ENCODE data around the gene HSD17B12. TPM values are rescaled to one million over a fixed set of nuclear protein-coding genes. Genes with fewer than 3 reads are reported as not detected.
A peak's percentile ranks its signal among the peaks of the same experiment; 100 is the strongest.

HSD17B12 gene
- total RNA-seq, 1 donor: 122 TPM

DNA sequence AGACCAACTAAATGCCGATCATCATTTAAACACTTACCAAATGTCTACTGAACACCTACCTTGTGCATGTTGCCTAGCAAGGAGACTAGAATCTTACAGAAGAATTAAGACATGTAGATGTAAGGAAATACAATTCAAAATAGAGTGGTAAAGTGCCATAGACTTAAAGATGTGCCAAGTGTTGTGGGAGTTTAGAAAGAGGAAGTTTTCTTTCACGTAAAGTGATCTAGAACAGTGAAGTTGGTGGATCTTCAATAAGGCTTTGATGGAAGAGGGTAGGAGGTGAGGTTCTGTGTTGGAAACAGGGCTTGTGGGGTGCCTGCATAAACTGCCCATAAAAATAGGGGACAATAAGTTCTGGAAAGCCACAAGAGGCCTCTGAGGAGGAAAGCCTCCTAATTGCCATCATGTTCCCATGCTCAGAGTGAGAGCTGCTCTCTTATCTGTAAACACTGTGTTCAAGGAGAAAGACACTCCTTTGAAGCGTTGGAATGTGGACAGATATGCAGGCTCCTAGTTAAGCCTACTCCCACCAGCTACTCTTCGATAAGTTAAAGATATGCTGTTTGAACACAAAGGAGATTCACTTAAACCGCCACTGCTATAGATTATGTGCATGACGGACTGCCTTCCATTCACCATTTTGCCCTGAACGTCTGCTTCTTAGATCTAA, 66.7 kb downstream of the HSD17B12 start:
- Histone ChIP-seq H3K4me2 (ENCODE audit: insufficient read depth, low read length) (no peak overlapping the region), H3K79me2 (ENCODE audit: insufficient read depth, low read length) (peaks cover 34% of the 10 kb centered on the region), H3K4me3 (ENCODE audit: insufficient read depth, low read length) (no peak overlapping the region), H3K4me1 (ENCODE audit: insufficient read depth, low read length) (no peaks in the 10 kb centered on the region), H2AFZ (ENCODE audit: low read length) (no peak overlapping the region), H3K27ac (ENCODE audit: low read depth, low read length) (no peak overlapping the region), H3K9me3 (ENCODE audit: low read depth, low read length) (no peaks in the 10 kb centered on the region), H3K36me3 (ENCODE audit: insufficient read depth, low read length) (no peaks in the 10 kb centered on the region), H3K27me3 (ENCODE audit: insufficient read depth, low read length) (no peaks in the 10 kb centered on the region), H4K20me1 (ENCODE audit: insufficient read depth, low read length) (peaks cover 7% of the 10 kb centered on the region)
- DNase-seq (ENCODE audit: insufficient read length, low spot score, missing footprints): no peak
- TF ChIP-seq, protein P1, sequence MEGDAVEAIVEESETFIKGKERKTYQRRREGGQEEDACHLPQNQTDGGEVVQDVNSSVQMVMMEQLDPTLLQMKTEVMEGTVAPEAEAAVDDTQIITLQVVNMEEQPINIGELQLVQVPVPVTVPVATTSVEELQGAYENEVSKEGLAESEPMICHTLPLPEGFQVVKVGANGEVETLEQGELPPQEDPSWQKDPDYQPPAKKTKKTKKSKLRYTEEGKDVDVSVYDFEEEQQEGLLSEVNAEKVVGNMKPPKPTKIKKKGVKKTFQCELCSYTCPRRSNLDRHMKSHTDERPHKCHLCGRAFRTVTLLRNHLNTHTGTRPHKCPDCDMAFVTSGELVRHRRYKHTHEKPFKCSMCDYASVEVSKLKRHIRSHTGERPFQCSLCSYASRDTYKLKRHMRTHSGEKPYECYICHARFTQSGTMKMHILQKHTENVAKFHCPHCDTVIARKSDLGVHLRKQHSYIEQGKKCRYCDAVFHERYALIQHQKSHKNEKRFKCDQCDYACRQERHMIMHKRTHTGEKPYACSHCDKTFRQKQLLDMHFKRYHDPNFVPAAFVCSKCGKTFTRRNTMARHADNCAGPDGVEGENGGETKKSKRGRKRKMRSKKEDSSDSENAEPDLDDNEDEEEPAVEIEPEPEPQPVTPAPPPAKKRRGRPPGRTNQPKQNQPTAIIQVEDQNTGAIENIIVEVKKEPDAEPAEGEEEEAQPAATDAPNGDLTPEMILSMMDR (IDR thresholded peaks at IDR 0.05; ENCODE audit: extremely low read depth, low read depth, low read length): no peak

DNA sequence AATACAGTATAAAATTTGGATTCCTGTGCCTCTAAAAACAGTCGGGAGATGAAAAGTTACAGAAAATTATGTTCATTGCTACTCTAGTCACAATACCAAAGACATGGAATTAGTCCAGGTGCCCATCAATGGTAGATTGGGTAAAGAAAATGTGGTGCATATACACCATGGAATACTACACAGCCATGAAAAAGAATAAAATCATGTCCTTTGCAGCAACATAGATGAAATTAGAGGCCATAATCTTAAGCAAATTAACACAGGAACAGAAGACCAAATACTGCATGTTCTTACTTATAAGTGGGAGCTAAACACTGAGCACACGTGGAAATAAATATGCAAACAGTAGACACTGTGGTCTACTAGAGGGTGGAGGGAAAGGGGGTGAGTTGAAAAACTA, 67.6 kb downstream of the HSD17B12 start:
- H3K27ac ChIP-seq (ENCODE audit: low read depth, low read length): no peak overlapping the region
- TF ChIP-seq, protein P1 (IDR thresholded peaks at IDR 0.05; ENCODE audit: extremely low read depth, low read depth, low read length): no peak
- H3K4me1 ChIP-seq (ENCODE audit: insufficient read depth, low read length): no peaks in the 10 kb centered on the region
- H3K9me3 ChIP-seq (ENCODE audit: low read depth, low read length): no peaks in the 10 kb centered on the region
- no peak for DNase-seq (ENCODE audit: insufficient read length, low spot score, missing footprints)
- H3K4me2 ChIP-seq (ENCODE audit: insufficient read depth, low read length): no peak overlapping the region
- no peak overlapping the region for H2AFZ ChIP-seq (ENCODE audit: low read length)
- H3K4me3 ChIP-seq (ENCODE audit: insufficient read depth, low read length): no peak overlapping the region
- no peaks in the 10 kb centered on the region for H3K36me3 ChIP-seq (ENCODE audit: insufficient read depth, low read length)
- no peaks in the 10 kb centered on the region for H3K27me3 ChIP-seq (ENCODE audit: insufficient read depth, low read length)
- H4K20me1 ChIP-seq (ENCODE audit: insufficient read depth, low read length): peaks cover 7% of the 10 kb centered on the region
- H3K79me2 ChIP-seq (ENCODE audit: insufficient read depth, low read length): peaks cover 28% of the 10 kb centered on the region

DNA sequence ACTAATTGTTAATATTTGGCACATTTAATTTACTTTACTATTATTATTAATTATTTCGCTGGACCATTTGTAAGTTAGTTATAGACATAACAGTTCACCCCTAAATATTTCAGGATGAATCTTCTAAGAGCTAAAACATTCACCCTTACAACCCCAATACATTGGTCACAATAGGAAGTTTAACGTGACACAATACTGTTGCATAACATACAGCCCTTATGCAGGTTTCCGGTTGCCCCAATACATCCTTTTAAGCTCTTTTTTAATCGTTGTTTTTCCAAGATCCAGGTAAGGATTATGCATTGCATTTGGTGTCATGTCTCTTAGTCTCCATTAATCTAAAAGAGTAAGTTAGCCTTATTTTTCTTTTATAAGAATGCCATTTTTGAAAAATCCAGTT, 71.2 kb downstream of the HSD17B12 start:
- Histone ChIP-seq H3K4me2 (ENCODE audit: insufficient read depth, low read length) (no peak overlapping the region), H4K20me1 (ENCODE audit: insufficient read depth, low read length) (no peaks in the 10 kb centered on the region), H3K4me1 (ENCODE audit: insufficient read depth, low read length) (peaks cover 5% of the 10 kb centered on the region), H3K27me3 (ENCODE audit: insufficient read depth, low read length) (no peaks in the 10 kb centered on the region), H3K9me3 (ENCODE audit: low read depth, low read length) (no peaks in the 10 kb centered on the region), H3K27ac (ENCODE audit: low read depth, low read length) (no peak overlapping the region), H2AFZ (ENCODE audit: low read length) (no peak overlapping the region), H3K36me3 (ENCODE audit: insufficient read depth, low read length) (no peaks in the 10 kb centered on the region), H3K4me3 (ENCODE audit: insufficient read depth, low read length) (no peak overlapping the region), H3K79me2 (ENCODE audit: insufficient read depth, low read length) (peaks cover 8% of the 10 kb centered on the region)
- DNase-seq (ENCODE audit: insufficient read length, low spot score, missing footprints): no peak
- TF ChIP-seq, protein P1 (IDR thresholded peaks at IDR 0.05; ENCODE audit: extremely low read depth, low read depth, low read length): no peak

DNA sequence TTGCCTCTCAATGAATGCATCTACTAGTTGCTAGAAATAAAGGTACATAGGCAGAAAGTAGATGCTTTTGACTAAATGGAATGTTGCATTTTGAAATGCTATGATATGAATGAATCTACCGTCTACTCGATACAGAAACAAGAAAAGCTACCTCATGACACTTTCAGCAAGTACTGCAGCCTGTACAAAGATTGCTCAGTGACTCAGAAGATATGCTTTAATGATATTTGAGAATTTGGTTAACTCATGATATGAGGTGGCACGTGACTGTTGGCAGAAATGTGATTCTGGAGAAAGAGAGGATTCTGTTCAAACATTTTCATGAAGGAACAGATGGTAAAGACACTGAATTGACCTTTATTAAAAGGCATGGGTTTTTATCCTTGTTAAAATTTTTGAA, 76.0 kb downstream of the HSD17B12 start:
- H3K79me2 ChIP-seq (ENCODE audit: insufficient read depth, low read length): no peaks in the 10 kb centered on the region

More for the DNA sequence above, 76.0 kb downstream of the HSD17B12 start:
- no peaks in the 10 kb centered on the region for H3K9me3 ChIP-seq (ENCODE audit: low read depth, low read length)
- TF ChIP-seq, protein P1 (IDR thresholded peaks at IDR 0.05; ENCODE audit: extremely low read depth, low read depth, low read length): no peak
- no peak overlapping the region for H3K4me3 ChIP-seq (ENCODE audit: insufficient read depth, low read length)
- H3K27ac ChIP-seq (ENCODE audit: low read depth, low read length): peak overlapping the region; percentile 13
- no peaks in the 10 kb centered on the region for H4K20me1 ChIP-seq (ENCODE audit: insufficient read depth, low read length)
- no peaks in the 10 kb centered on the region for H3K27me3 ChIP-seq (ENCODE audit: insufficient read depth, low read length)
- H3K4me2 ChIP-seq (ENCODE audit: insufficient read depth, low read length): peak overlapping the region; percentile 38
- H3K36me3 ChIP-seq (ENCODE audit: insufficient read depth, low read length): peaks cover 7% of the 10 kb centered on the region
- peaks cover 5% of the 10 kb centered on the region for H3K4me1 ChIP-seq (ENCODE audit: insufficient read depth, low read length)
- peak; percentile 88 for DNase-seq (ENCODE audit: insufficient read length, low spot score, missing footprints)
- H2AFZ ChIP-seq (ENCODE audit: low read length): no peak overlapping the region

All from osteoblast (primary cell).